Osteocyte (in vitro differentiated cells): ENCODE data around the gene EPN3. TPM values are rescaled to one million over a fixed set of nuclear protein-coding genes. Genes with fewer than 3 reads are reported as not detected.

ENCODE experiments used
- DNase-seq: peaks from one replicate; pipeline ENCODE4 v3.0.0; 2021; ENCODE audit warnings: mixed read lengths; ENCODE audit not compliant: unreplicated experiment; ENCODE audit errors: extremely low spot score
- H3K27ac Mint-ChIP-seq: one replicate; pipeline ENCODE4 v1.8.0; 2021; ENCODE audit warnings: mild to moderate bottlenecking, mixed read lengths; ENCODE audit not compliant: unreplicated experiment
- H3K27me3 Mint-ChIP-seq: one replicate; pipeline ENCODE4 v1.8.0; 2021; ENCODE audit warnings: mixed read lengths; ENCODE audit not compliant: unreplicated experiment
- H3K36me3 Mint-ChIP-seq: one replicate; pipeline ENCODE4 v1.8.0; 2021; ENCODE audit warnings: mixed read lengths; ENCODE audit not compliant: unreplicated experiment
- H3K4me1 Mint-ChIP-seq: one replicate; pipeline ENCODE4 v1.8.0; 2021; ENCODE audit warnings: mixed read lengths; ENCODE audit not compliant: unreplicated experiment
- H3K4me3 Mint-ChIP-seq: one replicate; pipeline ENCODE4 v1.8.0; 2021; ENCODE audit warnings: mild to moderate bottlenecking, moderate library complexity, mixed read lengths; ENCODE audit not compliant: unreplicated experiment
- H3K9me3 Mint-ChIP-seq: one replicate; pipeline ENCODE4 v1.8.0; 2021; ENCODE audit warnings: mixed read lengths; ENCODE audit not compliant: unreplicated experiment
- total RNA-seq: library from RNA; stranded (reverse); gene quantifications from 2 replicates; pipeline ENCODE4 v1.2.1, GENCODE V29; 2021
- TF ChIP-seq, protein P1 (sequence below): fragments of 200-600 bp; sonication (generic); IDR thresholded peaks from 2 replicates; pipeline ENCODE4 v1.5.0; 2021; ENCODE audit warnings: antibody characterized with exemption, mild to moderate bottlenecking, moderate library complexity

Gene EPN3
- total RNA-seq, 1 donor from 2014 or later, result not detected

- Mint-ChIP-seq H3K36me3 (no peaks in the 10 kb centered on the region), H3K27ac (no peak overlapping the region), H3K4me3 (no peak overlapping the region), H3K4me1 (peaks cover 2% of the 10 kb centered on the region), H3K27me3 (peaks cover 38% of the 10 kb centered on the region), H3K9me3 (no peaks in the 10 kb centered on the region)
- DNase-seq, result no peak
- TF ChIP-seq, protein P1, sequence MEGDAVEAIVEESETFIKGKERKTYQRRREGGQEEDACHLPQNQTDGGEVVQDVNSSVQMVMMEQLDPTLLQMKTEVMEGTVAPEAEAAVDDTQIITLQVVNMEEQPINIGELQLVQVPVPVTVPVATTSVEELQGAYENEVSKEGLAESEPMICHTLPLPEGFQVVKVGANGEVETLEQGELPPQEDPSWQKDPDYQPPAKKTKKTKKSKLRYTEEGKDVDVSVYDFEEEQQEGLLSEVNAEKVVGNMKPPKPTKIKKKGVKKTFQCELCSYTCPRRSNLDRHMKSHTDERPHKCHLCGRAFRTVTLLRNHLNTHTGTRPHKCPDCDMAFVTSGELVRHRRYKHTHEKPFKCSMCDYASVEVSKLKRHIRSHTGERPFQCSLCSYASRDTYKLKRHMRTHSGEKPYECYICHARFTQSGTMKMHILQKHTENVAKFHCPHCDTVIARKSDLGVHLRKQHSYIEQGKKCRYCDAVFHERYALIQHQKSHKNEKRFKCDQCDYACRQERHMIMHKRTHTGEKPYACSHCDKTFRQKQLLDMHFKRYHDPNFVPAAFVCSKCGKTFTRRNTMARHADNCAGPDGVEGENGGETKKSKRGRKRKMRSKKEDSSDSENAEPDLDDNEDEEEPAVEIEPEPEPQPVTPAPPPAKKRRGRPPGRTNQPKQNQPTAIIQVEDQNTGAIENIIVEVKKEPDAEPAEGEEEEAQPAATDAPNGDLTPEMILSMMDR, result no peak
Observed at GRCh38 chr17:50582741-50583140, 50.2 kb downstream of the EPN3 start.

GRCh38 chr17:50583641-50584040 is 51.1 kb downstream of the EPN3 start:
- Mint-ChIP-seq H3K9me3 (no peaks in the 10 kb centered on the region), H3K4me3 (no peak overlapping the region), H3K36me3 (no peaks in the 10 kb centered on the region), H3K27ac (no peak overlapping the region), H3K4me1 (peaks cover 3% of the 10 kb centered on the region), H3K27me3 (peaks cover 35% of the 10 kb centered on the region)
- TF ChIP-seq, protein P1, result no peak
- no peak for DNase-seq

GRCh38 chr17:50584116-50584515 is 51.6 kb downstream of the EPN3 start:
- TF ChIP-seq, protein P1, result no peak
- Mint-ChIP-seq H3K4me3 (no peak overlapping the region), H3K9me3 (no peaks in the 10 kb centered on the region), H3K27me3 (peaks cover 32% of the 10 kb centered on the region), H3K4me1 (peaks cover 4% of the 10 kb centered on the region), H3K36me3 (no peaks in the 10 kb centered on the region), H3K27ac (no peak overlapping the region)
- no peak for DNase-seq

DNA sequence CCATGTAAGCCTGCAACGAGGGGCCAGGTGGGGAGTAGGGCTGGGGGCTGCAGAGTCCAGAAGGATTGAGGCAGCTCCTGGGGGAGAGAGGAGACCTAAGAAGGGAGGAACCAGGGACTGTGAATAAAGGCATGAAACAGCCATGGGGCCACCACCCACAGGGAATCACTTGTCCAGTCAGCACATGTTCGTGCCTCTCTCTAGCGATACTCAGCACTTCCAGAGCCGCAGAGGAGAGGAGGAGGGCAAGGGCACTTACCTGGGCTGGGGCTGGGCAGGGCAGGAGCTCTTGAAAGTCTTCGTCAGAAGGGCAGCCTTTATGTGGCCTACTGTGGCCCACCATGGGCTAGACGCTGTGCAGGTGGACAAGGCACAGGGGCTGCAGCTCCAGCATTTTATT is 52.2 kb downstream of the EPN3 start:
- peaks cover 8% of the 10 kb centered on the region for H3K4me1 Mint-ChIP-seq
- H3K4me3 Mint-ChIP-seq, result no peak overlapping the region
- H3K27me3 Mint-ChIP-seq, result peaks cover 30% of the 10 kb centered on the region

GRCh38 chr17:50585346-50585745 is 52.8 kb downstream of the EPN3 start:
- Mint-ChIP-seq H3K4me1 (peaks cover 8% of the 10 kb centered on the region), H3K27me3 (peaks cover 30% of the 10 kb centered on the region)
- DNase-seq, result no peak

More for the DNA sequence above, 52.2 kb downstream of the EPN3 start:
- Mint-ChIP-seq H3K36me3 (no peaks in the 10 kb centered on the region), H3K9me3 (no peaks in the 10 kb centered on the region), H3K27ac (no peak overlapping the region)
- no peak for DNase-seq
- TF ChIP-seq, protein P1, result no peak

More at GRCh38 chr17:50585346-50585745, 52.8 kb downstream of the EPN3 start:
- Mint-ChIP-seq H3K4me3 (no peak overlapping the region), H3K36me3 (no peaks in the 10 kb centered on the region), H3K9me3 (no peaks in the 10 kb centered on the region), H3K27ac (no peak overlapping the region)
- TF ChIP-seq, protein P1, result no peak
